Measurements from ENCODE around the gene ZNF488. TPM values are rescaled to one million over a fixed set of nuclear protein-coding genes. Genes with fewer than 3 reads are reported as not detected.

Gene ZNF488
- total RNA-seq, 2 donors from 2014 or later, result 0.08 to 0.11 TPM

GRCh38 chr10:47331954-47332353, 52.1 kb downstream of the ZNF488 start:
- peaks cover 13% of the 10 kb centered on the region for H3K27me3 Mint-ChIP-seq
- H3K4me1 Mint-ChIP-seq, result no peaks in the 10 kb centered on the region

GRCh38 chr10:47331491-47331890, 52.6 kb downstream of the ZNF488 start:
- Mint-ChIP-seq H3K27me3 (peaks cover 11% of the 10 kb centered on the region), H3K4me1 (no peaks in the 10 kb centered on the region), H3K36me3 (ENCODE audit: low read depth) (no peaks in the 10 kb centered on the region), H3K9me3 (no peaks in the 10 kb centered on the region), H3K4me3 (no peak overlapping the region), H3K27ac (no peak overlapping the region)
- ATAC-seq (replicated peaks), result no peak

More at GRCh38 chr10:47331954-47332353, 52.1 kb downstream of the ZNF488 start:
- H3K36me3 Mint-ChIP-seq (ENCODE audit: low read depth), result no peaks in the 10 kb centered on the region
- no peak for ATAC-seq (replicated peaks)
- no peak overlapping the region for H3K27ac Mint-ChIP-seq
- no peaks in the 10 kb centered on the region for H3K9me3 Mint-ChIP-seq
- no peak overlapping the region for H3K4me3 Mint-ChIP-seq

- Mint-ChIP-seq H3K9me3 (no peaks in the 10 kb centered on the region), H3K27me3 (peaks cover 7% of the 10 kb centered on the region), H3K4me3 (no peak overlapping the region), H3K27ac (no peak overlapping the region), H3K36me3 (ENCODE audit: low read depth) (no peaks in the 10 kb centered on the region), H3K4me1 (no peaks in the 10 kb centered on the region)
- ATAC-seq (replicated peaks), result no peak
Measured at GRCh38 chr10:47330804-47331203, 53.3 kb downstream of the ZNF488 start.

- no peaks in the 10 kb centered on the region for H3K9me3 Mint-ChIP-seq
- H3K4me1 Mint-ChIP-seq, result no peaks in the 10 kb centered on the region
- peaks cover 7% of the 10 kb centered on the region for H3K27me3 Mint-ChIP-seq
- no peak overlapping the region for H3K4me3 Mint-ChIP-seq
- no peak for ATAC-seq (replicated peaks)
- H3K27ac Mint-ChIP-seq, result no peak overlapping the region
- H3K36me3 Mint-ChIP-seq (ENCODE audit: low read depth), result no peaks in the 10 kb centered on the region
Measured at GRCh38 chr10:47330366-47330765, 53.7 kb downstream of the ZNF488 start.

- Mint-ChIP-seq H3K27me3 (peaks cover 3% of the 10 kb centered on the region), H3K27ac (no peak overlapping the region), H3K36me3 (ENCODE audit: low read depth) (no peaks in the 10 kb centered on the region), H3K4me1 (no peaks in the 10 kb centered on the region), H3K9me3 (no peaks in the 10 kb centered on the region), H3K4me3 (no peak overlapping the region)
- ATAC-seq (replicated peaks), result no peak
Measured at GRCh38 chr10:47329855-47330254, 54.2 kb downstream of the ZNF488 start.

- ATAC-seq (replicated peaks), result no peak
- H3K27me3 Mint-ChIP-seq, result peaks cover 7% of the 10 kb centered on the region
- no peaks in the 10 kb centered on the region for H3K4me1 Mint-ChIP-seq
- H3K4me3 Mint-ChIP-seq, result no peak overlapping the region
- no peaks in the 10 kb centered on the region for H3K9me3 Mint-ChIP-seq
- H3K27ac Mint-ChIP-seq, result no peak overlapping the region
- H3K36me3 Mint-ChIP-seq (ENCODE audit: low read depth), result no peaks in the 10 kb centered on the region
Measured at GRCh38 chr10:47326927-47327330, 57.2 kb downstream of the ZNF488 start.

- no peak overlapping the region for H3K27ac Mint-ChIP-seq
- H3K9me3 Mint-ChIP-seq, result no peaks in the 10 kb centered on the region
- no peaks in the 10 kb centered on the region for H3K4me1 Mint-ChIP-seq
- peaks cover 8% of the 10 kb centered on the region for H3K27me3 Mint-ChIP-seq
- no peak for ATAC-seq (replicated peaks)
- H3K36me3 Mint-ChIP-seq (ENCODE audit: low read depth), result no peaks in the 10 kb centered on the region
- no peak overlapping the region for H3K4me3 Mint-ChIP-seq
Measured at GRCh38 chr10:47326306-47326926, 57.7 kb downstream of the ZNF488 start.

- H3K27me3 Mint-ChIP-seq, result peaks cover 14% of the 10 kb centered on the region
- no peaks in the 10 kb centered on the region for H3K4me1 Mint-ChIP-seq
- no peak overlapping the region for H3K4me3 Mint-ChIP-seq
- ATAC-seq (replicated peaks), result no peak
- H3K27ac Mint-ChIP-seq, result no peak overlapping the region
- H3K9me3 Mint-ChIP-seq, result no peaks in the 10 kb centered on the region
- no peaks in the 10 kb centered on the region for H3K36me3 Mint-ChIP-seq (ENCODE audit: low read depth)
Measured at GRCh38 chr10:47325303-47326291, 58.5 kb downstream of the ZNF488 start.

GRCh38 chr10:47323636-47324296, 60.3 kb downstream of the ZNF488 start:
- no peak for ATAC-seq (replicated peaks)
- no peak overlapping the region for H3K4me3 Mint-ChIP-seq
- H3K9me3 Mint-ChIP-seq, result no peaks in the 10 kb centered on the region
- no peaks in the 10 kb centered on the region for H3K36me3 Mint-ChIP-seq (ENCODE audit: low read depth)
- no peak overlapping the region for H3K27ac Mint-ChIP-seq
- no peaks in the 10 kb centered on the region for H3K4me1 Mint-ChIP-seq
- H3K27me3 Mint-ChIP-seq, result peaks cover 14% of the 10 kb centered on the region

- Mint-ChIP-seq H3K9me3 (no peaks in the 10 kb centered on the region), H3K27ac (no peak overlapping the region), H3K4me3 (no peak overlapping the region), H3K36me3 (ENCODE audit: low read depth) (no peaks in the 10 kb centered on the region), H3K27me3 (peaks cover 16% of the 10 kb centered on the region), H3K4me1 (no peaks in the 10 kb centered on the region)
- no peak for ATAC-seq (replicated peaks)
Measured at GRCh38 chr10:47323087-47323486, 61.0 kb downstream of the ZNF488 start.

- no peak for ATAC-seq (replicated peaks)
- H3K9me3 Mint-ChIP-seq, result no peaks in the 10 kb centered on the region
- H3K27ac Mint-ChIP-seq, result no peak within 1 kb of the TSS
- H3K4me1 Mint-ChIP-seq, result no peaks in the 10 kb centered on the region
- H3K27me3 Mint-ChIP-seq, result peaks cover 16% of the 10 kb centered on the region
- H3K36me3 Mint-ChIP-seq (ENCODE audit: low read depth), result no peaks in the 10 kb centered on the region
- H3K4me3 Mint-ChIP-seq, result no peak within 1 kb of the TSS
Measured at GRCh38 chr10:47322300-47323061, 61.6 kb downstream of the ZNF488 start, which contains the start of gene GDF2. Gene GDF2 (plus strand): TSS chr10:47322454. CDS start chr10:47322669, 215 bp downstream.

GRCh38 chr10:47321521-47322195, 62.4 kb downstream of the ZNF488 start:
- H3K4me1 Mint-ChIP-seq, result no peaks in the 10 kb centered on the region
- H3K27me3 Mint-ChIP-seq, result peaks cover 16% of the 10 kb centered on the region
- H3K4me3 Mint-ChIP-seq, result no peak overlapping the region
- H3K36me3 Mint-ChIP-seq (ENCODE audit: low read depth), result no peaks in the 10 kb centered on the region
- ATAC-seq (replicated peaks), result no peak
- no peaks in the 10 kb centered on the region for H3K9me3 Mint-ChIP-seq
- H3K27ac Mint-ChIP-seq, result no peak overlapping the region

- Mint-ChIP-seq H3K9me3 (no peaks in the 10 kb centered on the region), H3K36me3 (ENCODE audit: low read depth) (no peaks in the 10 kb centered on the region), H3K4me1 (no peaks in the 10 kb centered on the region), H3K27ac (no peak overlapping the region), H3K4me3 (no peak overlapping the region), H3K27me3 (peaks cover 16% of the 10 kb centered on the region)
- no peak for ATAC-seq (replicated peaks)
Measured at GRCh38 chr10:47320812-47321211, 63.3 kb downstream of the ZNF488 start.
